Fibroblast of mammary gland (primary cell): ENCODE measurements around the gene SUFU.

Experiments used
- DNase-seq: peaks from one replicate; pipeline ENCODE4 v3.0.0-alpha.2; 2010; ENCODE audit warnings: low read depth
- H3K4me3 ChIP-seq: 2 replicates; pipeline ENCODE4 v1.5.1; 2011; ENCODE audit warnings: low read depth, mild to moderate bottlenecking, low read length, moderate library complexity; ENCODE audit not compliant: control insufficient read depth
- TF ChIP-seq, protein P1 (sequence below): conservative IDR thresholded peaks from 2 replicates; pipeline ENCODE4 v1.5.1; 2011; ENCODE audit warnings: low read depth, low read length, inconsistent platforms; ENCODE audit not compliant: control insufficient read depth, insufficient read depth

Gene SUFU

DNA sequence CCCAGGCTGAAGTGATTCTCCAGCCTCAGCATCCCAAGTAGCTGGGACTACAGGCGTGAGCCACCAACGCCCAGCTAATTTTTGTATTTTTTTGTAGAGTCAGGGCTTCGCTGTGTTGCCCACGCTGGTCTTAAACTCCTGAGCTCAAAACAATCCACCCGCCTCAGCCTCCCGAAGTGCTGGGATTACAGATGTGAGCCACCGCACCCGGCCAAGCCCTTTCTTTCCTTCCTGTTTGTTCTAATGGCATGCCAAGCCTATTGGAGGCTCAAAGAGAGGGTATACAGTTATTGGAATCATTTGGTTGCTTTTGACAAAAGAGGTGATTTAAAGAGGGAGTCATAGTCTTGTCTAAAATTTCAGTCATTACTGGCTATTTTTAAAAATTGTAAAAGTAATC, 94.5 kb downstream of the SUFU start:
- no peak for DNase-seq
- TF ChIP-seq, protein P1, sequence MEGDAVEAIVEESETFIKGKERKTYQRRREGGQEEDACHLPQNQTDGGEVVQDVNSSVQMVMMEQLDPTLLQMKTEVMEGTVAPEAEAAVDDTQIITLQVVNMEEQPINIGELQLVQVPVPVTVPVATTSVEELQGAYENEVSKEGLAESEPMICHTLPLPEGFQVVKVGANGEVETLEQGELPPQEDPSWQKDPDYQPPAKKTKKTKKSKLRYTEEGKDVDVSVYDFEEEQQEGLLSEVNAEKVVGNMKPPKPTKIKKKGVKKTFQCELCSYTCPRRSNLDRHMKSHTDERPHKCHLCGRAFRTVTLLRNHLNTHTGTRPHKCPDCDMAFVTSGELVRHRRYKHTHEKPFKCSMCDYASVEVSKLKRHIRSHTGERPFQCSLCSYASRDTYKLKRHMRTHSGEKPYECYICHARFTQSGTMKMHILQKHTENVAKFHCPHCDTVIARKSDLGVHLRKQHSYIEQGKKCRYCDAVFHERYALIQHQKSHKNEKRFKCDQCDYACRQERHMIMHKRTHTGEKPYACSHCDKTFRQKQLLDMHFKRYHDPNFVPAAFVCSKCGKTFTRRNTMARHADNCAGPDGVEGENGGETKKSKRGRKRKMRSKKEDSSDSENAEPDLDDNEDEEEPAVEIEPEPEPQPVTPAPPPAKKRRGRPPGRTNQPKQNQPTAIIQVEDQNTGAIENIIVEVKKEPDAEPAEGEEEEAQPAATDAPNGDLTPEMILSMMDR: no peak
- H3K4me3 ChIP-seq: no peak overlapping the region

GRCh38 chr10:102599565-102600327, 96.0 kb downstream of the SUFU start:
- no peak for DNase-seq
- no peak overlapping the region for H3K4me3 ChIP-seq
- TF ChIP-seq, protein P1: no peak

GRCh38 chr10:102600816-102601215, 97.0 kb downstream of the SUFU start:
- H3K4me3 ChIP-seq: no peak overlapping the region
- no peak for DNase-seq
- TF ChIP-seq, protein P1: no peak

DNA sequence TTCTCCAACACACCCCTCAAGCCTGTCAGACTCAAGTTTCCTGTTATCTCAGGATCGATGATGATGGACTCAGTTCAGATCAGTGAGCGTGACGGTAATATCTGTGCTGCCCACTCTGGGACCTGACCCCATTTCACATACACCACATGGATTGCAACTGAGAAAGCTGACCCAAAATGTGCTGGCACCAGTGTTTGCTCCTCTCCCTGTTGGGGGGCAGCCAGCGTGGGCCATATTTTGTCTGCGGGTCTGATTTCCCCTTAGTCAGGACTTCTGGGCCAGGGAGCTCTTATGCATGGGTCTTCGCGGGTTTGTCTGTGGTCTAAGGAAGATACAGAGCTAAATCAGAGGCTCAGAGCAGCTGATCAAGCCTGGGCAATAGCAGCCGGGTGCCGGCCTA, 97.9 kb downstream of the SUFU start:
- TF ChIP-seq, protein P1: no peak
- no peak for DNase-seq

DNA sequence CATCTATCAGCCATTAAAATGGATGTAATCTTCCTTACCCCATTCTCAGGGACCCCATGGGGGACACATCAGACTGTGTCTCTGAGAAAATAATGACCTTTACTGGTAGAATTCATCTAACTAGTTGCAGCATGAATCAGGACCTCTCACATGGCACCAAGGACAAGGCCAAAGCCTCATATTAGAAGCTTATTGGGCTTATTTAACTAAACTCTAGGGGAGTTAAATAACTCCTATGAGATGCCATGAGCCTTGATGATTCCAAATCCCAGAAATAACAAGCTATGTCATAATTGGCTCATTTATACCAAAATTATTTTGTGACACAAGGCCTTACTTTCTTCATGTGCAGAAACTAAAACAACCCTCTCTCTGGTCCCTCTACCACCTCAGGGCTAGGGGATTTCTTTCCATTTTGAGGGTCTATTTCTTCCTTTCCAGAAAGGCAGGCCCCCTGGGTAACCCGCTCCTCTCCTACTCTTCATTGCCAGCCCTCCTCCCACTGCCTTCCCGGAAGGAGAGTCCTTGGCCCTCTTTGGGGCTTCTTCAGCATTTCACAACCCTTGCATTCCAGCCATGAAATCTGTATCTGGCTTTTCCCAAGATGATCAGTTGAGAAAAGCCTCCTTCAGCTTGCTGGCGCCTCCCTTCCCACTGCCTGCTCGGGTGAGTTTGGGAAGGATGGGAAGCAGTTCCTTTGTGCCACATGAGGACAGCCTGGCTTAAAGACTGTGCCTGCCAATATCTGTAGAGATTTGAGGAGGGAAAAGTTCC, 98.7 kb downstream of the SUFU start:
- H3K4me3 ChIP-seq: no peak overlapping the region
- peak; percentile 67 for DNase-seq
- TF ChIP-seq, protein P1: no peak

More for the DNA sequence above, 97.9 kb downstream of the SUFU start:
- no peak overlapping the region for H3K4me3 ChIP-seq

DNA sequence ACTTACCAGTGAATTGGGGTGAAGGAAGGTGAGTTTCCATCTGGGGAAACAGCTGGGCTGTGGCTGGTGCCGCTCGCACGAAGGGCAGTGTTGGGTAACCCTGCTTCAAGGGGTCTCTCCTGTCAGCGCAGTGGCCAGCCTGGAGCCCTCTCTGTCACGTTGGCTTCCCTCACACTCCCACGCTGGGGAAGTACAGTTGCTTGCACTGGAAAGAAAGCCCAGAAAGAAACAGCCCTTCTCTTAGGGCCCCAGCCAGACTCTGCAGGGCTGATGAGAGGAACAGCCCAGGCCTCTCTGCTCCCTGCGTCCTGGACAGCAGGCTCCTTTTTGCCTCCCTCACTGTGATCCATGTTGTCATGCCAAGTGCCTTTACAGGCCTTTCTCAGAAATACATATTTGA, 100.2 kb downstream of the SUFU start:
- H3K4me3 ChIP-seq: no peak overlapping the region
- no peak for DNase-seq
- TF ChIP-seq, protein P1: no peak

- H3K4me3 ChIP-seq: no peak overlapping the region
- peak; percentile 79 for DNase-seq
- TF ChIP-seq, protein P1: peak; percentile 2
Observed at GRCh38 chr10:102604439-102604841, 100.7 kb downstream of the SUFU start.
